Hematopoietic multipotent progenitor cell treated with erythropoietin and hydrocortisone succinate and interleukin-3 and kit ligand, for 4 days (in vitro differentiated cells): Measurements from ENCODE around the gene CAMSAP1.

ENCODE experiments used
- DNase-seq: peaks from one replicate; pipeline ENCODE4 v3.0.0-alpha.2; 2015

Gene CAMSAP1

GRCh38 chr9:135787776-135788575, 119.4 kb downstream of the CAMSAP1 start:
- DNase-seq: no peak

GRCh38 chr9:135787317-135787716, 120.0 kb downstream of the CAMSAP1 start:
- DNase-seq: no peak

GRCh38 chr9:135786146-135786690, 121.1 kb downstream of the CAMSAP1 start:
- no peak for DNase-seq

- no peak for DNase-seq
Observed at GRCh38 chr9:135785013-135785575, 122.3 kb downstream of the CAMSAP1 start.

GRCh38 chr9:135783540-135784245, 123.7 kb downstream of the CAMSAP1 start:
- no peak for DNase-seq

GRCh38 chr9:135782946-135783345, 124.4 kb downstream of the CAMSAP1 start:
- no peak for DNase-seq

- DNase-seq: no peak
Observed at GRCh38 chr9:135780626-135781025, 126.7 kb downstream of the CAMSAP1 start.

GRCh38 chr9:135780086-135780485, 127.3 kb downstream of the CAMSAP1 start:
- DNase-seq: no peak

- DNase-seq: no peak
Observed at GRCh38 chr9:135779571-135779970, 127.8 kb downstream of the CAMSAP1 start.

GRCh38 chr9:135778421-135778820, 128.9 kb downstream of the CAMSAP1 start:
- no peak for DNase-seq

GRCh38 chr9:135777623-135778177, 129.6 kb downstream of the CAMSAP1 start:
- no peak for DNase-seq

GRCh38 chr9:135776893-135777622, 130.3 kb downstream of the CAMSAP1 start:
- no peak for DNase-seq

- DNase-seq: no peak
Observed at GRCh38 chr9:135775911-135776310, 131.4 kb downstream of the CAMSAP1 start.

GRCh38 chr9:135774794-135775525, 132.4 kb downstream of the CAMSAP1 start:
- DNase-seq: no peak

- DNase-seq: no peak
Observed at GRCh38 chr9:135774239-135774747, 133.1 kb downstream of the CAMSAP1 start.

- DNase-seq: peak; percentile 7
Observed at GRCh38 chr9:135773530-135774238, 133.7 kb downstream of the CAMSAP1 start.

- no peak for DNase-seq
Observed at GRCh38 chr9:135772702-135773493, 134.4 kb downstream of the CAMSAP1 start.

GRCh38 chr9:135772056-135772646, 135.2 kb downstream of the CAMSAP1 start:
- DNase-seq: peak; percentile 22

GRCh38 chr9:135771401-135772051, 135.8 kb downstream of the CAMSAP1 start:
- no peak for DNase-seq
